ENCODE data around the gene VWA3A.

The VWA3A gene

DNA sequence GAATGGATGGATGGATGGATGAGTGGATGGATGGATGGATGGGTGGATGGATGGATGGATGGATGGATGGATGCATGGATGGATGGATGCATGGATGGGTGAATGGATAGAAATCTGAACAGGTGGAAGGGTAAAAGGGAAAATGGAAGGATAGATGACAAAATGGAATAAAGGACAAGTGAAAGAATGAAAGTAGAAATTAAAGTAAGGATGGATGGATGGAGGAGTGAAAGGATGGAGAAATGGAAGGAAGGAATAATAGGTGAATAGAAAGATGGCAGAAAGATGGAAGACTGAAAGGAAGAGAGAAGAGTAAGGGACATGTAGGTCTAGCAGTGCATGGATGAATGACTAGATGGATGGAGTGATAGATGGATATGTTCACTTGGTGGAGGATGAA lies 29.9 kb downstream of the VWA3A start:
- TF ChIP-seq POLR2AphosphoS5 (IDR thresholded peaks at IDR 0.05; ENCODE audit: low read depth) (no peak), GABPA (IDR thresholded peaks at IDR 0.05; ENCODE audit: low read depth) (no peak), SPI1 (IDR thresholded peaks at IDR 0.05; ENCODE audit: borderline replicate concordance, low read depth) (no peak), REST (IDR thresholded peaks at IDR 0.05; ENCODE audit: insufficient replicate concordance, low read depth) (no peak)
- TF ChIP-seq, protein P1, sequence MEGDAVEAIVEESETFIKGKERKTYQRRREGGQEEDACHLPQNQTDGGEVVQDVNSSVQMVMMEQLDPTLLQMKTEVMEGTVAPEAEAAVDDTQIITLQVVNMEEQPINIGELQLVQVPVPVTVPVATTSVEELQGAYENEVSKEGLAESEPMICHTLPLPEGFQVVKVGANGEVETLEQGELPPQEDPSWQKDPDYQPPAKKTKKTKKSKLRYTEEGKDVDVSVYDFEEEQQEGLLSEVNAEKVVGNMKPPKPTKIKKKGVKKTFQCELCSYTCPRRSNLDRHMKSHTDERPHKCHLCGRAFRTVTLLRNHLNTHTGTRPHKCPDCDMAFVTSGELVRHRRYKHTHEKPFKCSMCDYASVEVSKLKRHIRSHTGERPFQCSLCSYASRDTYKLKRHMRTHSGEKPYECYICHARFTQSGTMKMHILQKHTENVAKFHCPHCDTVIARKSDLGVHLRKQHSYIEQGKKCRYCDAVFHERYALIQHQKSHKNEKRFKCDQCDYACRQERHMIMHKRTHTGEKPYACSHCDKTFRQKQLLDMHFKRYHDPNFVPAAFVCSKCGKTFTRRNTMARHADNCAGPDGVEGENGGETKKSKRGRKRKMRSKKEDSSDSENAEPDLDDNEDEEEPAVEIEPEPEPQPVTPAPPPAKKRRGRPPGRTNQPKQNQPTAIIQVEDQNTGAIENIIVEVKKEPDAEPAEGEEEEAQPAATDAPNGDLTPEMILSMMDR (IDR thresholded peaks at IDR 0.05; ENCODE audit: insufficient read depth, low read length): no peak
- no peak for DNase-seq (ENCODE audit: low read depth in 1 of 2, low spot score in 1 of 2)
- H3K27me3 ChIP-seq (ENCODE audit: insufficient read depth, poor library complexity, severe bottlenecking): no peaks in the 10 kb centered on the region
- H3K27ac ChIP-seq (replicated peaks): no peak overlapping the region
- no peak overlapping the region for H3K4me3 ChIP-seq (replicated peaks; ENCODE audit: insufficient read depth, low read length)

DNA sequence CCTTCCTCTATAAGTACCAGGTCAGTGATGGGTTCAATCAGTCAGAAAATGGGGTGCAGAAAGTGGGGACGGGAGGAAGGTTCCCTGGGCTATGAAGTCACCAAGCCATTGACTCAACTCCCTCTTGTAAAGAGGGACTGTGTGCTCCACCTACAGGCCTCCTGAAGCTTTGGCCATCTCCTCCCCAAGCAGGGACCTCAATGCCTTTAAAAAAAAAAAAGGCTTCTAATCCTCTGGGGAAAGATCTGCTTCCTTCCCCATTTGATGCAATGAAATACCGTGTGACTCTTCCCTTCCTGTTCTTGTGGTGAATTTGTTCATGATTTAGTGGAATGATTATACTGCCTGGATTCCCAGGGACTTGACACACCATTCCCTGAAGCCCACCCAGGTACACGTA lies 30.8 kb downstream of the VWA3A start:
- TF ChIP-seq, protein P1 (IDR thresholded peaks at IDR 0.05; ENCODE audit: insufficient read depth, low read length): peak; percentile 46
- TF ChIP-seq SPI1 (IDR thresholded peaks at IDR 0.05; ENCODE audit: borderline replicate concordance, low read depth) (peak; percentile 56; the same call in 1 of the 2 replicates), GABPA (IDR thresholded peaks at IDR 0.05; ENCODE audit: low read depth) (no peak)
- peak; percentile 14 to 57 for DNase-seq (ENCODE audit: low read depth in 1 of 2, low spot score in 1 of 2)
- Histone ChIP-seq H3K4me3 (replicated peaks; ENCODE audit: insufficient read depth, low read length) (no peak overlapping the region), H3K27me3 (ENCODE audit: insufficient read depth, poor library complexity, severe bottlenecking) (no peaks in the 10 kb centered on the region), H3K27ac (replicated peaks) (no peak overlapping the region)

DNA sequence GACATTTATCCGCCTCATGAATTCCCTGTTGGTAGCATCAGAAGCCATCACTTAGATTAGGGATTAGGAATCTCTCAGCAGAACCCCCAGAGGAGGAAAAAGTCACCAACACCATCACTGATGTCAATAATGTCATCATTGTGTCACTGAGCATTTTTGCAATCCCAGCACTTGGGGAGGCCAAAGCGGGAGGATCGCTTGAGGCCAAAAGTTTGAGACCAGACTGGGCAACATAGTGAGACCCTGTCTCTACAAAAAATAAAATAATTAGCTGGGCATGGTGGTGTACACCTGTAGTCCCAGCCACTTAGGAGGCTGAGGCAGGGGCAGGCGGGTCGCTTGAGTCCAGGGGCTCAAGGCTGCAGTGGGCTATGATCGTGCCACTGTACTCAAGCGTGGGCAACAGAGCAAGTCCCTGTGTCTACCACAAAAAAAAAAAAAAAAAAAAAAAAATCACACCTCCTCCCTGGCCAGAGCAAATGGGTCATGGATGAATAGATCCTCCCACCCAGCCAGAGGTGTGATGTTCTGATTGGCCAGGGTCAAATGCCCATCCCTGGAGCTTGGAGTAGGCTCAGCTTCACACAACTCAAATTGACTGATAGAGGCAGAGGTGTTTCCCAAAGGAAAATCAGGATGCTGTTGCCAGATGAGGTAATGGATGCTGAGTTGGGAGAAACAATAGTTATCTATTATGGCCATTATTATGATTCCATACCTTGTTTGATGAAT lies 31.6 kb downstream of the VWA3A start:
- no peak for TF ChIP-seq REST (IDR thresholded peaks at IDR 0.05; ENCODE audit: insufficient replicate concordance, low read depth)
- TF ChIP-seq, protein P1 (IDR thresholded peaks at IDR 0.05; ENCODE audit: insufficient read depth, low read length): no peak
- no peak for TF ChIP-seq SPI1 (IDR thresholded peaks at IDR 0.05; ENCODE audit: borderline replicate concordance, low read depth)
- no peak for TF ChIP-seq POLR2AphosphoS5 (IDR thresholded peaks at IDR 0.05; ENCODE audit: low read depth)
- no peak for TF ChIP-seq GABPA (IDR thresholded peaks at IDR 0.05; ENCODE audit: low read depth)
- Histone ChIP-seq H3K4me3 (replicated peaks; ENCODE audit: insufficient read depth, low read length) (no peak overlapping the region), H3K27ac (replicated peaks) (no peak overlapping the region), H3K27me3 (ENCODE audit: insufficient read depth, poor library complexity, severe bottlenecking) (no peaks in the 10 kb centered on the region)
- DNase-seq (ENCODE audit: low read depth in 1 of 2, low spot score in 1 of 2): no peak

Data from HL-60 (cell line).